GM12892 (cell line): ENCODE measurements around the gene TBCC.

ENCODE experiments used
- POLR2A ChIP-seq: IDR thresholded peaks from 2 replicates; pipeline ENCODE4 v1.6.1; 2011; ENCODE audit warnings: low read depth, low read length, control low read depth
- TAF1 ChIP-seq: IDR thresholded peaks from 2 replicates; pipeline ENCODE4 v1.6.1; 2011; ENCODE audit warnings: low read depth, mild to moderate bottlenecking, control low read depth, low read length, borderline replicate concordance

DNA sequence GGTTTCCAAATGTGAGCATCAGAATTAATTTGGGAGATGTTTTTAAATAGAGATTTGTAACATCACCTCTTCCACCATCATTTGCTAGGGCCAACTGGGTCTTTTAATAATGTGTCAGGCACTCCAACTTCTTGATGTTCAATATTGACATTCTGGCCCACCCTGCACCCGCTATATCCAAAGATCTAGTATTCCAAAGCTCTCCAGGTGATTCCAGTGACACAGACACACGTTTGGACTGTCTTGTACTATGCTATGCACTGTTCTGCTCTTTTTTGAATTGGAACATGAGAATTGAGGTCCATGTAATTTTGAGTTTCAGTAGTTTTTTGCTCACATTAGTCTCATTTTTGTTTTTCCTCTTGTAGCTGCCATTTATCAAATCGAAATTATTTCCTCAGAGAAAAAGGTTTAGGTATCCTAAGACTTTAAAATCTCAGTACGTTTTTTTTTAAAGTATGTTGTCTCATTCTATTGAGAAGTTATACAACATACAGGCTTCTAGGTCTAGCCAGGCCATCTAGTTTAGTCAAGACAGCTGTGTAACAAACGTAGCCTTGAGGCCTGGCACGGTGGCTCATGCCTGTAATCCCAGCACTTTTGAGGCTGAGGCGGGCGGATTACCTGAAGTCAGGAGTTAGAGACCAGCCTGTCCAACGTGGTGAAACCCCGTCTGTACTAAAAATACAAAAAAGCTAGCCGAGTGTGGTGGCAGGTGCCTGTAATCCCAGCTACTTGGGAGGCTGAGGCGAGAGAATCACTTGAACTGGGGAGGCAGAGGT is 39.0 kb upstream of the TBCC start:
- TF ChIP-seq TAF1 (no peak), POLR2A (no peak)
